Measurements from ENCODE around the gene EVC2.

Gene EVC2

DNA sequence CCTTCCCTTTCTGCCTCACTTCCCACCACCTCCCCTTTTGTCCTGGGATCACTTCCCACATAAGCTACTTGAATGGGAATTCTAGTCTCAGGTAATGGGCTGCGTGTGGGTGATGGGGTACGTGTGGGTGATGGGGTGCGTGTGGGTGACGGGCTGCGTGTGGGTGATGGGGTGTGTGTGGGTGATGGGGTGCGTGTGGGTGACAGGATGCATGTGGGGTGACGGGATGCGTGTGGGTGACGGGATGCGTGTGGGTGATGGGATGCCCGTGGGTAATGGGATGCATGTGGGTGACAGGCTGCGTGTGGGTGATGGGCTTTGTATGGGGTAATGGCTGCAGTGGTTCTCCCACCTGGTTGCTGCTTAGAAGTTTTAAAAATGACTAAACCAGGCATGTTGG lies 43.6 kb downstream of the EVC2 start:
- no peak for DNase-seq

DNA sequence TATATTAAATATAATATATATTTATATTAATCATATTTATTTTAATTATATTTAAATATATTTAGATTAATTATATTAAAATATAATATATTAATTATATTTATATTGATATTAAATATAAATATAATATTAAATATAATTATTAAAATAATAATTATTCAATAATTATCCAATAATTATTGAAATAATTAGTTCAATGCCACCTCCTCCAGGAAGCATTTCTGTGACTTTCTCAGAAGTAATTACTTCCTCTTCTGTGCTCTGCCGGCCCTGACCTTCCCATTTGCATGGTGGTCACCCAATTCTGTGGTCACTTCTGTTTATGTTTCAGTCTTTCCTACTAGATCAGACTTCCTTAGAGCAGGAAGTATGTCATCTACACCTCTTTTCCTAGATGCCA lies 45.8 kb downstream of the EVC2 start:
- DNase-seq, result no peak

DNA sequence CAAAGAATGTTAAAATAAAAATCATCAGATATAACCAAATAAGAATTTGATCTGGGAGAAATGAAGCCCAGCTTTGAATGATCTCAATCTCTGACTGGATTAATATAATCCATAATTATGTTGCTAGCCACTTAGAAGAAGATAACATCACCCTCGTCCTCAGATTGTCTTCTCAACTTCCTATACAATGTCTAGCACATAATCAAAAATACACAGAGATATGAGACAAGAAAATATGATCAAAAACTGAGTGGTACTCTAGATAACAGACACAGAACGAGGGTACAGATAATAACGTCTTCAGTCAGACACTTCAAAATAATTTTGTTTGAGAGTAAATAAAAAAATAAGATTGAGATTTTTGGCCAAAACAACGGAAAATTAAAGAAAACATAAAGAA lies 47.1 kb downstream of the EVC2 start:
- DNase-seq, result no peak

DNA sequence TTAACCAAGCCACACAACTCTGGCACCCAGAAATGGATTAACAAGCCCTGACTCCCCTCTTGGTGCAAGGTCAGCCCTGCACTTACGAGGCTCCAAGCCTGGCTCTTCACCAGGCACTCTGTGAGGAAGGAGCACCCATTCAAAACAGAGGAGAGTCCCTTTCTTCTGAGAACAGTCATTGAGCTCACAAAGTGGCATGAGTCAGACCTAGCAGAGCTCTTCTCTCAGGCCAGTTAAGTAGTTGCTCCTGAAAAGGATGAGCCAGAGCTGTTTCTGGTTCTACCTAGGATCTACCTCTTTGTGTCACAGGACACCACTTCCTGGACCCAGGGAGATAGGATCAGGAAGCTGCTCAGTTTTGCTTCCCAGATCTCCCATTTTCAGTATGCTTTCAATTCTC lies 48.2 kb downstream of the EVC2 start:
- DNase-seq, result no peak

DNA sequence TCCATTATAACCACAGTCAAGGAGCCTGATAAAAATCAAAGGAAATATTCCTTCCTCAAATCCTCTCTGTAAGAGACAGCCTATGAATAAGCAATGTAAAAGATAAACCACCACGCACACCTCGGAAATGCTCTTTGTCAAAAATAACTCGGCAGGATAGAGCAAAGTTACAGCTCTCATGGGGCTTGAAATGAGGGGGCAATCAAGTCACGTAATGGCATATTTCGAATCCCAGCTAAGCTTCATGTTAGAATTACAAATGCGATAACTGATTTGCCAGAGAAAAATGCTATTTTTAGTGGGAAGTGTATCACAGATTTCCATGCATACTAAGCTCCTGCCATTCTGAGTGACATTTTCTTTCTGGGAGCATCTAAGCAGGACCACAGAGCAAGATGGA lies 49.4 kb downstream of the EVC2 start:
- DNase-seq, result no peak

DNA sequence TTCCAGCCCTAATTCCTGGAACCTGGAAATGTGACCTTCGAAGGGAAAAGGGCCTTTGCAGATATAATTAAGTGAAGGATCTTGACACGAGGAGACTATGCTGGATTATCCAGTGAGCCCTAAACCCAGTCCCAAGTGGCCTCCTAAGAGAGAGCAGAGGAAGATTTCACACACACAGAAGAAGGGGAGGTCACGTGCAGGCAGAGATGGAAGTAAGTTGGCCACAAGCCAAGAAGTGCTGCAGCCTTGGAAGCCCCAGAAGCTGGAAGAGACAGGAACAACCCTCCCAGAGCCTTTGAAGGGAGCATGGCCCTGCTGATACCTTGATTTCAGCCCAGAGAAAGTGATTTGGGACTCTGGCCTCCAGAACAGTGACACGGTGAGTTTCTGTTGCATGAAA lies 51.9 kb downstream of the EVC2 start:
- DNase-seq, result no peak

DNA sequence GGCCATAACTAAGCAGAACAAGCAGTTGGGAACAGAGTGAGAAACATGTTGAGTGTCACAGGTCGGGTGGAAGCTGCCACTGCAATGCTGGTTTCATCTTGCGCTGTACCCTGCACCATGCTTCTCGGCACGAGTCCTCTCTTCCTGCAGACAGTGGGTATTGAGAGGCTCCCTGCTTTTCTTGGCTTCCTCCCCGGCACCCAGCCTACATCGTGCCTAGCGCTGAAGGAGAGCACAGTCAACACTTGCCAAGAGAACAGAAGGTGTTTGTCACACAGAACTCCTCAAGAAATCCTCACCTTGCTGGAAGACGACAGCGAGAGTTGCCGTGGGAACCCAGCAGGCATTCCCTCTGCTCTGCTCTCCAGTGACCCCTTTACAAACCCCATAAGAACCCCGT lies 53.6 kb downstream of the EVC2 start:
- no peak for DNase-seq

DNA sequence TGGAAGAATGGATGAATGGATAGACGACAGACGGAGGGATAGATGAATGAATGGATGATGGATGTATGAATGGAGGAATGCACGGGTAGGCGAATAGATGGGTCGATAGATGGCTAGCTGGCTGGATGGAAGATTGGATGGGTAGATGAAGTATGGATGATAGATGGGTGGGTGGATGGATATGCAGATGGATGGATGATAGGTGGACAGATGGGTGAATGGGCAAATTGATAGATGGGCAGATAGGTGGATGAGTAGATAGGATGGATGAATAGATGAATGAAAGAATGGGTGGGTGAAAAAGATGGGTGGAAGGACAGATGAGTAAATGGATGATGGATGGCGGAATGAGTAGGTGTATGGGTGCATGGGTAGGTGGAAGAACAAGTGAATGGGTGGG lies 57.3 kb downstream of the EVC2 start:
- DNase-seq, result no peak

DNA sequence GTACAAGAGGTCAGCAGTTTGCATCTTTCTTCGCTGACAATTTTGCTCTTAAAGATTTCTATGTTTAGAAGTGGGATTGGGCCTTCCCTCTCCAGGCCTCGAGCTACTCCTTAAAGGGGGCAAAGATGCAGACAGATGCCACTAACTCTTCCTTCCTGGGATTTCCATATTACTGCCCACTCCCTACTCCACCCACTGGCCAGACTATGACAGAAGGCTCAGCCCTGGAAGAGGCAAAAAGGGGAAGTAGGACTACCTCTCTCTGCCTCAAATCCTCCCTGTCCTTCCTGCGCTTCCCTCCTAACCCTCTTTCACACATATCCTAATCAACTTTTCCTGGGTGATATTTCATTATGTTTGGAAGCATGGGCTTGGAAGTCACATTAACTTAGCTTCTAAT lies 58.3 kb downstream of the EVC2 start:
- DNase-seq, result no peak

DNA sequence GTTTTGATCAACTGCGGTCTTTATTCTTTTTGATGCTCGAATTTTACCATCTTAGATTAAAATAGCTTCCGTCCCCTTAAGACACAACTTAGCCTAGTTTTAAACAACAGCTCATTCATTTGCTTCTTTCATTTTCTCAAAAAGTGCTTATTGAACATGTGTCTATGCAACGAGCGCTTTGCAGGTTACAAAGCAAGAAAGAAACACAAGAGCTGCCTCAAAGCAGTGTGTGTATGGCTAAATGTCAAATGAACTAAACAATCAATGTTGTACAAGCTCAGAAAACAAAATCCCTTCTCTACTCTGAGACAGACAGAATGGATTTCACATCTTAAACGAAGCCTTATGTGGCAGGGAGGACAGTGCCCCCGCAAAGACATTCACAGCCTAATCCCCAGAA lies 61.0 kb downstream of the EVC2 start:
- DNase-seq, result no peak

DNA sequence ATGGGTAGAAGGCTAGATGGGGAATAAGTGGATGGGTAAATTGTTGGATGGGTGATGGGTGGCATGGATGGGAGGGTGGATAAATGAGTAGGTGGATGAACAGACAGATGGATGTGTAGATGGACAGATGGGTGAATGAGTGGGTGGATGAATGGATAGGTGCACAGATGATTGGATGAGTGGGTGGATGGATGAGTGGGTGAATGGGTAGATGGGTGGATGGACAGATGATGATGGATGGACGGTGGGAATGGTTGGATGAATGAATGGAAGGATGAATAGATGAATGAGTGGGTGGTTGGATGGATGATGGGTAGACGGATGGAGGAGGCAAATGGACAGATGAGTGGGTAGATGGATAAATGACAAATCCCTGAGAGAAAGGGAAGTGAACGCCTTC lies 68.3 kb downstream of the EVC2 start:
- no peak for DNase-seq

DNA sequence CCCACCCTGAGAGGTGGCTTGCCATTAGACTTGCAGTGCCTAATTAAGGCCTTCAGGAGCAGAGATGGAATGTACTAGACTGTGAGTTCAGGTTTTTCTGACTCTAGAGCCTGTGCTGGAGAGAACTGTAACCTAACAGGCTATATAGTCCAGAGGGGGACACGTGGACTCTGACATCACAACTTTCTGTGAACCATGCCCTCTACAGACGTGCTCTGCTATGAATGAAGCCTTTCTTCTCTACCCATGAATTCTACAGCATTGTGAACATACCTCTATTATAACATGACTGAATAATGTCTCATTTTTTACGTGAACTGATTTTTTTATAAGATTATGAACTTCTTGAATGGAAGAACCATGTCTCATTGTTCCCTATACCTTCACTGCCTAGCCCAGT lies 68.8 kb downstream of the EVC2 start:
- DNase-seq, result no peak

DNA sequence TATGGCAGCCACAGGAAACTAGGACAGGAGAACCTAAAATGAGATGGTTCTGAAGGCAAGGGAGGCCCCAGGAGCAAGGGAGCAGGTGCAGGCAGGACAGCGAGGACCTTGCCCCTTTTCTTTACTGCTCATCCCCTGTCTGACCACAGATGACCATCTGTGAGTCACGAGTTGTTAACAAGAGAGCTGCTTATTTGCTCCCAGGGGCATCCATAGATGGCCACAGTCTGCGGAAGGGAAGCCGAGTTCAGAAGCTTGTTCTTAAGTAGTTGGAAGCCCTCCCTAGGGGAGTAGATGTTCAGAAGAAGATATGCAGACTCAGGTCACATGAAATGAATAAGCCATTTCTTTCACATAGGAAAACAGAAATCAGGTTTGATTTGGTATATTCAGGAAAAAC lies 69.4 kb downstream of the EVC2 start:
- DNase-seq, result no peak

DNA sequence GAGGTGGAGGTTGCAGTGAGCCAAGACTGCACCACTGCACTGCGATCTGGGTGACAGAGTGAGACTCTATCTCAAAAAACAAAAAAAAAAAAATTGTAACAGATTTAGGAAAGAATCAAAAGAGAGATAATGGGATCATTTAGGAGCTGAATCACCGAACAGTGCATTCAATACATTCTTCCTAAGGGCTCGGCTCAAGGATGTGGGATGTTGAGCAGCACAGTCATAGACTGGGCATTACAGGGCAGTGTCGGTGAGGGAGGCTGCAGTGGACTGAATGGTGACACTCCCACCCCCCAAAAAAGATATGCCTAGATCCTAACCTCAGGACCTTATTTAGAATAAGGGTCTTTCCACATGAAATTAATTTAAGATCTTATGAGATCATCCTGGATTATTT lies 70.0 kb downstream of the EVC2 start:
- no peak for DNase-seq

DNA sequence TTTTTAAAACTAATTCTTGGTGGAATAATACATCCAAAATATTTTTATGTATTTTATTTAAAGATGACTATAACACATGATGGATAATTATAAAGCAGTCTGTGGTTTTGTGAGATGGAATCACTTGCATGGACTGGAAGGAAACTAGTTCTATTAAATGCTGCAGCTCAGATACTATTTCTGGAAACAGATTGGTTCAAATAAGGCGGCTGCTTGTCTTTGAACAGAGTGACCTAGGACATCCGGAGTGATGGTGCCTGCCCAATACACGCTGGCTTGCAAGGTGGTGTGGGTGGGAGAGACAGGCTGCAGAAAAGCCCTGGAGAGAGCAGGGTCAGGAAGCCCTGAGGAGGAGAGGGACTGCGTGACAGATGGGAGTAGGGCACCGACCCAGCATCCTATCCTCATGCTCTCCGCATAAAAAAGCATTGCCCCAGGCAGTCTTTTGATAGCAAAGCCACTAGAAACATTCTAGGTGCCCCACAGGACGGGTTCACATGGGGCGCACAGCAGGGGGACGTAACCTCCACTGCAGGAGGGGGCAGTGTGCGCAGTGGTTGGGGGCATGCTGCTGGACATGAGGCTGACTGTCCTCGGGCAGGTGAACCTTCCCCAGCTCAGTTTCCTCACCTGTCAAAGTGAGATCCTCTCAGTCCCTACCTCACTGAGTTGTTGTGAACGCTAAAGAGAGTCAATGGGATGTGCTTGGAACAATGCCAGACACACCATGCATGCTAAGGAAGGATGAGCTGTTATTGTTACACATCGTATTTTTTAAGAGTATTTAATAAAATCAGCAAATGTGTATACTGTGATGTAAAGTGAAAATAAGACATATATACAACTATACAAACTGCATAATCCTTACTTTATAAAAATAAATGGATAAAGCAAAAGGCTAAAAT lies 71.3 kb downstream of the EVC2 start:
- no peak for DNase-seq

DNA sequence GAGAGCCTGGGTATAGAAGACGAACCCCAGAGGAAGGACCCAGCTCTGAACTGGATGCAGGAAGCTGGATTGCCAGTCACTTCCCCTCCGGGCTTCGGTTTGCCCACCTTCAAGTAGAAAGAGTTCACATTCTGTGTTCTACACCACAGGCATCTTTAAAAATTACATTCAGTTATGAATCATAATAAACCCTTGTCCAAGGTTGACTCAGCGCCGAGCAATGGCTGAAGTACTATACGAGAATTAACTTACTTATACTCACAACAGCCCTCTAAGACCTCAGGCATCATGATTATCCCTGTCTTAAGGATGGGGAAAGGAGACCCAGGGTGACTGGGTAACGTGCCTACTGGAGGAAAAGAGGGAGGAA lies 72.5 kb downstream of the EVC2 start:
- DNase-seq, result no peak

DNA sequence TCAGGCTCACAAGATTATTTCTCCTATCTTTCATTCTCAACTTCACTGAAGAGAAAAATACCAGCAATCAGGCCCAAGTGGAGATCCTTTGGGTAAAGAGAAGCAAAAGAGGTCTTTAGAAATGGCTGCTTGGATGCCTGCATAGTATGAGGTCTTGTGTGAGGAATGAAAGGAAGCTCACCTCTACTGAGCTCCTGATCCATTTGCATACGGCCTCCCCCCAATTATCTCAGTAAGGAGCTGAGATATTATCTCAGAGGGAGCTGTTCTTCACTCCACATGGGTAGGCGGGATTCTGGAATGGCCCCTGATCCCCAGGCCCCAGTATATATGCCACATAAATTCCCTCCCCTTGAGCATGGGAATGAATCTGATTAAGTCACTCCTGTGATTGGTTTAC lies 75.8 kb downstream of the EVC2 start:
- DNase-seq, result no peak

DNA sequence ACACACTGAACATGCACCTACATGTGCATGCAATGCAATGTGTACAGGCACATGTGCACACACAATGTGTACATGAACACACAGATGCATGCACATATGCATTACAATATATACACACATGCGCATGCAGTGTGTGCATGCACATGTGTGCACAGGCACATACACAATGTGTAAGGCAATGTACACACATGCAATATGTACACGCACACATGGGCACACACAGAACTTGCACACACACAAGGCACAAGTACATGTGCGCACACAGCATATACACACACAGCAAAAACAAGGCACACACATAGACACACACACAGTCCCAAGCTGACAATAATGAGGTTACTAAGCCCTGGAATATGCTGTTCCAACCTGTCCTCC lies 76.3 kb downstream of the EVC2 start:
- no peak for DNase-seq

DNA sequence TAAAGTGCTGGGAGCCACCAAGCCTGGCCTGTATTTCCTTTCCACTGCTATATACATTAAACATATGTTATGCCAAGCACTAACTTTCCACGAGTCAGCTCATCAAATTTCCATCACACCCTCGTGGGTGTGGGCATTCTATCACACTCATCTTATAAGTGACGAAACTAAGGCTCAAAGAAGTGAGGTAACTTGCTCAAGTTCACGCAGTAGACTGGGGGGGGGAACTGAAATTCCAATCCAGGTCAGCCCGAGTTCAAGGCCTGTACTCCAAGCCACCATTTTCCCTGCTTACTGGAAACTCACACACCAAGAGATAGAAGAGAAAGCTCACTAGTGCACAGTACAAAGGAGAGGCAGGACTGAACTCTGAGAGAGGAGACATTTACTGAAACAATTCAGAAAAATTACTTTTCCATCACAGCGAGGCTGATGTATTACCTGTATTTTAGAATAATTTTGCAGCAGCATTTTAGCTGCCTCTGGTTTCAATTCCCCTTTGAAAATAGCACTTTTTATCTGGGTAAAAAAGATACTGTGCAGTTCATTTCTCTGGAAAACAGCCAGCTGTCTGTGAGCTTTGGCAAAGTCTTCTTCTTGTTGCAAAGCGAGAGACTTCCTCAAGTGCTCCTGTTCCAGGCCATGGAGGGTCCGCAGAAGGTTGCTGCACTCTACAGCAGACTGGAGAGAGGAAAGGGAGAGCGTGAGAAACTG lies 76.8 kb downstream of the EVC2 start:
- no peak for DNase-seq

DNA sequence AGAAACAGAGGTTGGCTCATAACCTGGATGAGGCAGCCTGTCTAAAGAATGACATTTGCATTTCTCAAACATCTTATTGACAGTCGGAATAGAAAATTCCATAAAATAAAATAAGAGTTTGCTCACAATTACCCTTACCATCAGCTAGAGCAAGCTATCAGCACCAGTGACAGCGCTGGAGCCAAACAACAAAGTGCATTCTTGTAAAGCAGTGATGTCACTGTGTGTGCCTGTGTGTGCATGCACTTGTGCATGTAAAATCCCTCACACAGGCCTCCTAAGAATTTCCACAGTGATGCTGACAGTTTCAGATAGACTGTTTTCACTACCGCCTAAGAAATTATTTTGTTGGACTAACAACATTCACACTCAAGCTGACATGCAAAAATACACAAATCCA lies 77.6 kb downstream of the EVC2 start:
- no peak for DNase-seq

DNA sequence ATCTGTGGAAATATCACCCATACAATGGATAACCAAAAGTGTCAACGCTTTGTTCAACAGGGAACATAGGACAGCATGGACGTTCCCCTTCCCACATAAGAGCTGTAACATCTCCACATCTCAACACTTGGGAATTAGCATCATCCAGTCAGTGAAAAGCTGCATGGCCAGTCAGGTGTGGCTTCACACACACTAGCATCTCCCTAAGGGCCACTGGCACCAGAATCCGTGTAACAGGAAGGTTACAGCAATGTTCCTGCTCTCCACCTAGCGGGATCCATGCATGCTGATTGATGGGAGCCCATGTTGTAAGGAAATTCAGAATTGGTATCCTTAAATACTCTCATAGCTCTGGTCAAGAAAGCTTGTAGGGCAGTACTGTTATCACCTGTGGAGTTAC lies 78.8 kb downstream of the EVC2 start:
- no peak for DNase-seq

DNA sequence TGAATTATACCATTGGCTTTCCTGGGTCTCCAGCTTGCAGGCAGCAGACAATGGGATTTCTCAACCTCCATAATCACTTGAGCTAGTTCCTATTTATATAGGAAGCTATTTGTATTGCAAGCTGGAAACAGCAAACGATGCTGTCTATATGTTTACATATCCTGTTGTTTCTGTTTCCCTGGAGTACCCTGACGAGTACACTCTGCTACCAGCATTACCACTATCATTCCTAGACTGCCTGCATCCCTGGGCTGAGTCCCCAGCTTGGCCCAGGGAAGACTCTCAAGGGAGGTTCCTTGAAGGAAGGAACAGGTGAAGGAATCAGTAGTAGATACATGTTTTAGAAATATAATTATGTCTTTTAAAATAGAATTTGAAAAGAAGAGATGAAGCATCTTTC lies 81.4 kb downstream of the EVC2 start:
- DNase-seq, result no peak

DNA sequence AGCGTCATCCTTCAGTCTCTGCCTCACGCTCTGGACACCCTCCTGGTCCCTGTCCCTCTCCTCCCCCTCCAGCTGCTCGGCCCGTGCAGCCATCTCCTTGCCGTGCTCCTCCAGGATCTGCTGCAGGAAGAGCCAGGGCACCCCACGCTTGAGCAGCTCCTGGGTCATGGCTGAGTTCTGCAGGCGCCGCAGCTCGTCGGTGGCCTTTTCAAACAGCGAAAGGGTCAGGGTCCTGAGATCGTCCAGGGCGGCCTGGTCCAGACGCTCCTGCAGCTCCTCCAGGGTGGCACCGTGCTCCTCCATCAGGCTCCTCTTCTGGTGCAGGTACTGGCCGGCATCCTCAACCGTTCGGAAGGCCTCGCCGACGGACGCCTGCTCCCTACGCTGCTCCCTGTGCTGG lies 85.8 kb downstream of the EVC2 start:
- no peak for DNase-seq

DNA sequence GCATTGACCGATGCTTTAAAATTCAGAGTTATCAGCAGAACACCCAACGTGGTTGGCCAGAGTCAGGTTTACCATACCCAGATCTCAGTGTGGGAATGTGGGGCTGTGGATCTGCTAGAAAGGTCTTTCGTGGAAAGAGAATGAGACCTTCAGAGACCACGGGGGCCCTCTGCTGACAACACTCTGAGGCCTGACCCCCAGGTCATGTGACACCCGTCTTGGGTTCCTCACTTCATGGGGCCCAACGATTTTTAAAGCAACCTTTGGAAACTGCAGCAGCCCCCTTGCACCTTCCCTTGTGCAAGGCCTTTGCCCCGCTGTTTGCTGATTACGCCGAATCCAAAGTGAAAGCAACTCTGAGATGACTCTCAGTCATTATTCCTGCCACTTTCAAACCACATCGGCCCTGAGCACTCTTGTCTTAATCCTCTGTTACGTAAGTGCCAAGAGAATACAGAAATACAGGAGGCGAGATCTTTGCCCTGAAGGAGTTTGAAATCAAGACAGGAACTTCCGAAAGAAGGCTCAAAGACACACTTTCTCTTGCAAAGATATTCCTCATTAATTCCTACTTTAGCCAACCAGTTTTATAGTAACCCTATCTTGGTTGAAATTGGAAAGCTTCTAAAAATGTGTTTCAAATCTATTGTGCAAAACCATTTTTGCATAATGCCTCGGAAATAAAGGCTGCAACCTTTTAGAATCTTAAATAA lies 88.3 kb downstream of the EVC2 start:
- DNase-seq, result no peak

Data from activated CD8-positive, alpha-beta memory T cell treated with anti-CD3 and anti-CD28 coated beads, Interleukin-2, amount 50 U/mL, for 4 hours (primary cell).